Stimulated activated CD4-positive, alpha-beta T cell treated with anti-CD3 and anti-CD28 coated beads, Interleukin-2, amount 100 ng/mL, for 24 hours (primary cell): ENCODE results near the gene TSPAN5.

Experiments used
- DNase-seq, 2 donors: peaks; one replicate each; pipeline ENCODE4 v3.0.0-alpha.2; 2020

The TSPAN5 gene

GRCh38 chr4:98444371-98444770, 214.0 kb downstream of the TSPAN5 start:
- no peak for DNase-seq

- DNase-seq = no peak
Measured at GRCh38 chr4:98434816-98435215, 223.6 kb downstream of the TSPAN5 start.

GRCh38 chr4:98433691-98434090, 224.7 kb downstream of the TSPAN5 start:
- DNase-seq = no peak

GRCh38 chr4:98430708-98431403, 227.6 kb downstream of the TSPAN5 start:
- DNase-seq = no peak

- no peak for DNase-seq
Measured at GRCh38 chr4:98423009-98423408, 235.4 kb downstream of the TSPAN5 start.

GRCh38 chr4:98421111-98421510, 237.3 kb downstream of the TSPAN5 start:
- no peak for DNase-seq
